IMR-90 (cell line): ENCODE measurements around the gene GRAMD1B. TPM values are rescaled to one million over a fixed set of nuclear protein-coding genes. Genes with fewer than 3 reads are reported as not detected.
A peak's percentile ranks its signal among the peaks of the same experiment; 100 is the strongest.

Experiments
- ATAC-seq: fragments of 200-7000 bp; cut with Tn5 transposase; 2 replicates; pipeline ENCODE4 v1.9.1; 2020; ENCODE audit warnings: low read depth, mild to moderate bottlenecking, moderate library complexity
- BruUV-seq: library from RNA; stranded (reverse); fragments of 400-500 nt; replicated peaks from 2 replicates; lab custom pipeline; 2021; lab: Mats Ljungman, UMichigan
- CTCF ChIA-PET: fragments of 300-600 bp; formaldehyde crosslinking; extraction: SDS; loops from one replicate; lab custom pipeline; 2021; ENCODE audit warnings: antibody characterized with exemption; lab: Yijun Ruan, JAX
- POLR2A ChIA-PET: fragments of 300-600 bp; sonication (Branson Sonifier 250); formaldehyde crosslinking; loops from one replicate; lab custom pipeline; 2022; ENCODE audit warnings: antibody characterized with exemption; ENCODE audit not compliant: unreplicated experiment; lab: Charles Lee
- DNase-seq: peaks from one replicate; pipeline ENCODE4 v3.0.0; 2013
- H2AFZ ChIP-seq: replicated peaks from 2 replicates; pipeline ENCODE3; 2013; ENCODE audit warnings: low read length, mild to moderate bottlenecking; ENCODE audit not compliant: poor library complexity
- H2AK5ac ChIP-seq: 2 replicates; pipeline ENCODE4 v1.6.1; 2013; ENCODE audit warnings: low read depth, low read length, inconsistent platforms
- H2AK9ac ChIP-seq: replicated peaks from 2 replicates; pipeline ENCODE3; 2013; ENCODE audit warnings: mild to moderate bottlenecking, low read depth, low read length, moderate library complexity; ENCODE audit not compliant: poor library complexity
- H2BK120ac ChIP-seq: 2 replicates; pipeline ENCODE4 v1.6.1; 2013; ENCODE audit warnings: low read depth, low read length, inconsistent platforms
- H2BK15ac ChIP-seq: 3 replicates; pipeline ENCODE4 v1.6.1; 2013; ENCODE audit warnings: low read depth, low read length, inconsistent platforms
- H2BK20ac ChIP-seq: 2 replicates; pipeline ENCODE4 v1.6.1; 2013; ENCODE audit warnings: low read depth, mild to moderate bottlenecking, inconsistent platforms, low read length, moderate library complexity
- H2BK5ac ChIP-seq: 2 replicates; pipeline ENCODE4 v1.6.1; 2013; ENCODE audit warnings: mild to moderate bottlenecking, low read depth, low read length, inconsistent platforms; ENCODE audit not compliant: poor library complexity, severe bottlenecking
- H3K14ac ChIP-seq: replicated peaks from 2 replicates; pipeline ENCODE4 v1.6.1; 2013; ENCODE audit warnings: low read depth, low read length, inconsistent platforms
- H3K18ac ChIP-seq: 2 replicates; pipeline ENCODE4 v1.6.1; 2013; ENCODE audit warnings: low read depth, low read length, control low read depth
- H3K23ac ChIP-seq: 2 replicates; pipeline ENCODE4 v1.6.1; 2013; ENCODE audit warnings: low read depth, low read length, inconsistent platforms
- H3K27ac ChIP-seq: 2 replicates; pipeline ENCODE4 v1.5.1; 2013; ENCODE audit warnings: mild to moderate bottlenecking, control low read depth, low read length; ENCODE audit not compliant: insufficient read depth
- H3K27me3 ChIP-seq: 2 replicates; pipeline ENCODE4 v1.6.1; 2013; ENCODE audit warnings: low read length; ENCODE audit not compliant: control insufficient read depth, insufficient read depth
- H3K36me3 ChIP-seq: 2 replicates; pipeline ENCODE4 v1.6.1; 2013; ENCODE audit warnings: low read length, mixed read lengths; ENCODE audit not compliant: control insufficient read depth, insufficient read depth
- H3K4ac ChIP-seq: 2 replicates; pipeline ENCODE4 v1.6.1; 2013; ENCODE audit warnings: low read depth, low read length, inconsistent platforms
- H3K4me1 ChIP-seq: 2 replicates; pipeline ENCODE4 v1.6.1; 2013; ENCODE audit warnings: low read length, mixed read lengths; ENCODE audit not compliant: control insufficient read depth, insufficient read depth
- H3K4me2 ChIP-seq: 2 replicates; pipeline ENCODE4 v1.6.1; 2013; ENCODE audit warnings: low read depth, mild to moderate bottlenecking, control low read depth, low read length, moderate library complexity
- H3K4me3 ChIP-seq: 2 replicates; pipeline ENCODE4 v1.5.1; 2013; ENCODE audit warnings: low read depth, mild to moderate bottlenecking, control low read depth, low read length, moderate library complexity; ENCODE audit not compliant: insufficient read depth
- H3K56ac ChIP-seq: 2 replicates; pipeline ENCODE4 v1.6.1; 2013; ENCODE audit warnings: low read length, inconsistent platforms; ENCODE audit not compliant: insufficient read depth; ENCODE audit errors: extremely low read depth
- H3K79me1 ChIP-seq, 2 experiments: 2 replicates each; pipeline ENCODE4 v1.6.1; 2013; ENCODE audit warnings: low read length in 2 of 2, inconsistent platforms in 1 of 2, low read depth in 1 of 2
- H3K9ac ChIP-seq: 2 replicates; pipeline ENCODE4 v1.6.1; 2013; ENCODE audit warnings: low read depth, low read length, control low read depth
- H3K9me1 ChIP-seq: 2 replicates; pipeline ENCODE4 v1.6.1; 2013; ENCODE audit warnings: low read length, inconsistent platforms; ENCODE audit not compliant: insufficient read depth
- H3K9me3 ChIP-seq: 2 replicates; pipeline ENCODE4 v1.6.1; 2013; ENCODE audit warnings: low read length; ENCODE audit not compliant: control insufficient read depth, insufficient read depth
- H4K20me1 ChIP-seq: 2 replicates; pipeline ENCODE4 v1.6.1; 2013; ENCODE audit warnings: low read length, inconsistent platforms; ENCODE audit not compliant: insufficient read depth
- H4K5ac ChIP-seq: 2 replicates; pipeline ENCODE4 v1.6.1; 2013; ENCODE audit warnings: mild to moderate bottlenecking, low read depth, low read length, control low read depth
- H4K8ac ChIP-seq, 2 experiments: 2 replicates each; pipeline ENCODE4 v1.6.1; 2013; ENCODE audit warnings: low read depth in 2 of 2, low read length in 2 of 2, control low read depth in 1 of 2, inconsistent platforms in 1 of 2
- H4K91ac ChIP-seq: 2 replicates; pipeline ENCODE4 v1.6.1; 2013; ENCODE audit warnings: low read depth, low read length, inconsistent platforms; ENCODE audit not compliant: insufficient read depth
- BHLHE40 ChIP-seq: fragments of 150-350 bp; IDR thresholded peaks from 2 replicates; pipeline ENCODE4 v1.6.1; 2016; ENCODE audit warnings: mild to moderate bottlenecking, low read depth, low read length
- CEBPB ChIP-seq: IDR thresholded peaks from 2 replicates; pipeline ENCODE4 v1.6.1; 2012; ENCODE audit warnings: low read depth, low read length, improper control_type of control experiment
- CHD1 ChIP-seq: IDR thresholded peaks from 2 replicates; pipeline ENCODE4 v1.6.1; 2012; ENCODE audit warnings: low read depth, low read length, improper control_type of control experiment
- MAFK ChIP-seq: IDR thresholded peaks from 2 replicates; pipeline ENCODE4 v1.6.1; 2012; ENCODE audit warnings: low read depth, low read length, improper control_type of control experiment
- MAZ ChIP-seq: IDR thresholded peaks from 2 replicates; pipeline ENCODE4 v1.6.1; 2012; ENCODE audit warnings: low read depth, mild to moderate bottlenecking, low read length, improper control_type of control experiment, moderate library complexity, borderline replicate concordance
- MXI1 ChIP-seq: IDR thresholded peaks from 2 replicates; pipeline ENCODE4 v1.6.1; 2012; ENCODE audit warnings: low read depth, mild to moderate bottlenecking, low read length, moderate library complexity, borderline replicate concordance
- POLR2A ChIP-seq: IDR thresholded peaks from 2 replicates; pipeline ENCODE4 v1.6.1; 2012; ENCODE audit warnings: mild to moderate bottlenecking, low read depth, low read length
- RAD21 ChIP-seq: IDR thresholded peaks from 2 replicates; pipeline ENCODE4 v1.6.1; 2012; ENCODE audit warnings: low read length, improper control_type of control experiment
- RCOR1 ChIP-seq: IDR thresholded peaks from 2 replicates; pipeline ENCODE4 v1.6.1; 2012; ENCODE audit warnings: mild to moderate bottlenecking, low read length, improper control_type of control experiment; ENCODE audit not compliant: insufficient replicate concordance
- RFX5 ChIP-seq: IDR thresholded peaks from 2 replicates; pipeline ENCODE4 v1.8.0; 2012; ENCODE audit warnings: low read depth, mild to moderate bottlenecking, low read length, moderate library complexity
- WGBS, 2 experiments: methylation state at CpG; one replicate each; pipeline versions ENCODE4 v1.1.5 to v1.1.7; 2013; ENCODE audit warnings: missing lambda C conversion rate in 2 of 2; ENCODE audit not compliant: insufficient read length in 1 of 2; ENCODE audit errors: extremely low coverage in 2 of 2; 5-methylcytosine and 5-hydroxymethylcytosine counted together
- dilution Hi-C: fragments of 300-500 bp; cut with HindIII; formaldehyde crosslinking; loops from one replicate; pipeline ENCODE4 v1.14.3; 2018; ENCODE audit warnings: low sequenced_read_pairs; ENCODE audit not compliant: unreplicated experiment
- in situ Hi-C: fragments of 300-500 bp; cut with MboI; formaldehyde crosslinking; loops from 3 replicates; pipeline ENCODE4 v1.14.3; 2019; ENCODE audit warnings: low sequenced_read_pairs, inconsistent platforms, mixed read lengths
- intact Hi-C: fragments of 100-400 bp; cut with micrococcal nuclease; formaldehyde crosslinking; loops from 2 replicates; pipeline ENCODE4 v1.10.0; 2022
- polyA plus RNA-seq, 3 experiments: library from polyadenylated mRNA; depleted of rRNA; stranded (reverse); fragments of >200 nt; gene quantifications; 2 replicates each; pipeline ENCODE4 v1.2.3, GENCODE V29; 2012; ENCODE audit warnings: low replicate concordance in 1 of 3
- total RNA-seq: library from RNA; depleted of rRNA; stranded (reverse); fragments of >200 nt; gene quantifications from 2 replicates; pipeline ENCODE4 v1.2.3, GENCODE V29; 2012
- TF ChIP-seq, protein P1 (sequence below): fragments of 150-350 bp; IDR thresholded peaks from 2 replicates; pipeline ENCODE4 v1.6.1; 2016; ENCODE audit warnings: low read depth, mild to moderate bottlenecking, low read length, moderate library complexity, borderline replicate concordance
- TF ChIP-seq, protein P2 (sequence below): fragments of 150-350 bp; IDR thresholded peaks from 2 replicates; pipeline ENCODE4 v1.6.1; 2017; ENCODE audit warnings: mild to moderate bottlenecking, antibody characterized with exemption, low read length, low read depth

Gene GRAMD1B
- total and polyA plus RNA-seq, 2 of the 4 experiments (the other 2 are of a cell fraction), result 7.1 to 7.2 TPM

- no peaks in the 10 kb centered on the region for H3K9me3 ChIP-seq
- H2BK15ac ChIP-seq, result no peak overlapping the region
- BruUV-seq, result no TSS peak
- H2AK5ac ChIP-seq, result no peak overlapping the region
- no peak overlapping the region for H4K5ac ChIP-seq
- peaks cover 12% of the 10 kb centered on the region for H3K9me1 ChIP-seq
- H2AK9ac ChIP-seq, result no peak overlapping the region
- H3K4me3 ChIP-seq, result no peak overlapping the region
- no peak overlapping the region for H3K4ac ChIP-seq
- intact Hi-C loops (loop anchor here (10.0 kb wide), 1 partner anchor 446 kb away; no protein-coding TSS in a partner anchor), dilution Hi-C loops (no loop called here), in situ Hi-C loops (loop anchor here (10.0 kb wide), 1 partner anchor 366 kb away; no protein-coding TSS in a partner anchor)
- H3K27ac ChIP-seq, result no peak overlapping the region
- POLR2A ChIA-PET, result no interaction called here
- no peaks in the 10 kb centered on the region for H3K36me3 ChIP-seq
- H2AFZ ChIP-seq, result no peak overlapping the region
- no peak overlapping the region for H2BK20ac ChIP-seq
- no peak overlapping the region for H3K18ac ChIP-seq
- peaks cover 13% of the 10 kb centered on the region for H3K4me1 ChIP-seq
- H3K9ac ChIP-seq, result no peak overlapping the region
- no peak for DNase-seq
- peak overlapping the region; percentile 20; the same call in 1 of the 2 replicates for H3K4me2 ChIP-seq
- H2BK120ac ChIP-seq, result no peak overlapping the region
- TF ChIP-seq BHLHE40 (no peak), POLR2A (no peak), RFX5 (no peak), CEBPB (no peak), MAFK (no peak), RCOR1 (no peak), MAZ (no peak), RAD21 (no peak), MXI1 (no peak), CHD1 (no peak)
- TF ChIP-seq, protein P1, sequence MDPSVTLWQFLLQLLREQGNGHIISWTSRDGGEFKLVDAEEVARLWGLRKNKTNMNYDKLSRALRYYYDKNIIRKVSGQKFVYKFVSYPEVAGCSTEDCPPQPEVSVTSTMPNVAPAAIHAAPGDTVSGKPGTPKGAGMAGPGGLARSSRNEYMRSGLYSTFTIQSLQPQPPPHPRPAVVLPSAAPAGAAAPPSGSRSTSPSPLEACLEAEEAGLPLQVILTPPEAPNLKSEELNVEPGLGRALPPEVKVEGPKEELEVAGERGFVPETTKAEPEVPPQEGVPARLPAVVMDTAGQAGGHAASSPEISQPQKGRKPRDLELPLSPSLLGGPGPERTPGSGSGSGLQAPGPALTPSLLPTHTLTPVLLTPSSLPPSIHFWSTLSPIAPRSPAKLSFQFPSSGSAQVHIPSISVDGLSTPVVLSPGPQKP, result no peak
- TF ChIP-seq, protein P2, sequence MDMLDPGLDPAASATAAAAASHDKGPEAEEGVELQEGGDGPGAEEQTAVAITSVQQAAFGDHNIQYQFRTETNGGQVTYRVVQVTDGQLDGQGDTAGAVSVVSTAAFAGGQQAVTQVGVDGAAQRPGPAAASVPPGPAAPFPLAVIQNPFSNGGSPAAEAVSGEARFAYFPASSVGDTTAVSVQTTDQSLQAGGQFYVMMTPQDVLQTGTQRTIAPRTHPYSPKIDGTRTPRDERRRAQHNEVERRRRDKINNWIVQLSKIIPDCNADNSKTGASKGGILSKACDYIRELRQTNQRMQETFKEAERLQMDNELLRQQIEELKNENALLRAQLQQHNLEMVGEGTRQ, result no peak
- no peak for ATAC-seq
- H3K56ac ChIP-seq, result no peak overlapping the region
- H3K27me3 ChIP-seq, result no peaks in the 10 kb centered on the region
- H3K23ac ChIP-seq, result no peak overlapping the region
- no peak overlapping the region for H4K8ac ChIP-seq
- CTCF ChIA-PET, result no interaction called here
- H3K14ac ChIP-seq, result no peak overlapping the region
- H4K91ac ChIP-seq, result no peak overlapping the region
- no peaks in the 10 kb centered on the region for H4K20me1 ChIP-seq
- H2BK5ac ChIP-seq, result no peak overlapping the region
- H3K79me1 ChIP-seq, result peaks cover 29 to 44% of the 10 kb centered on the region in 2 experiments
- no CpG with 5 or more reads among the region's 4 CpGs for WGBS, 2 experiments
Observed at GRCh38 chr11:123470842-123471241, 40.8 kb downstream of the GRAMD1B start.
